Activated CD8-positive, alpha-beta memory T cell treated with anti-CD3 and anti-CD28 coated beads, Interleukin-2, amount 50 U/mL, for 24 hours (primary cell): ENCODE measurements around the gene CERS5.
"Not testable (repeated sequence)": the region's sequence is repeated elsewhere in the genome, so short reads cannot be mapped to it uniquely, and the experiment has no call there.

Experiments
- DNase-seq: peaks from one replicate; pipeline ENCODE4 v3.0.0-alpha.2; 2020; ENCODE audit errors: extremely low read depth

Gene CERS5

DNA sequence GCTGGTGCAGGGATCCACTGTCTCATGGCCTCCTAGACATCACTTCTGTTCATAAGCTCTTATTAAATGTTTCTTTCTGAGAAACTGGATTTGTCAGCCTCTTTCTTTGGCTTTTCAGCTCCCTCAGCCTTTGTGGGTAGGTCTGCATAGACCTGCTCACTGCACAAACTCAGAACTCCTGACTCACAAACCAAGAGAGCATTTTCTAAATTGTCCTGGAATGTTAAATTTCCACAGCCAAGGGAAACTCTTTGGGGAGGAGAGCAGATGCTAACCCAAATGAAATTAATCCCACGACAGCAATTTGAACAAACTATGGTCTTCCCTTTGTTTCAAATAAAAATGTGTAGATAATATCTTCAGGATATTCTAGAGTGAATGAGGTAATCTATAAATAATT is 19.5 kb upstream of the CERS5 start:
- no peak for DNase-seq

DNA sequence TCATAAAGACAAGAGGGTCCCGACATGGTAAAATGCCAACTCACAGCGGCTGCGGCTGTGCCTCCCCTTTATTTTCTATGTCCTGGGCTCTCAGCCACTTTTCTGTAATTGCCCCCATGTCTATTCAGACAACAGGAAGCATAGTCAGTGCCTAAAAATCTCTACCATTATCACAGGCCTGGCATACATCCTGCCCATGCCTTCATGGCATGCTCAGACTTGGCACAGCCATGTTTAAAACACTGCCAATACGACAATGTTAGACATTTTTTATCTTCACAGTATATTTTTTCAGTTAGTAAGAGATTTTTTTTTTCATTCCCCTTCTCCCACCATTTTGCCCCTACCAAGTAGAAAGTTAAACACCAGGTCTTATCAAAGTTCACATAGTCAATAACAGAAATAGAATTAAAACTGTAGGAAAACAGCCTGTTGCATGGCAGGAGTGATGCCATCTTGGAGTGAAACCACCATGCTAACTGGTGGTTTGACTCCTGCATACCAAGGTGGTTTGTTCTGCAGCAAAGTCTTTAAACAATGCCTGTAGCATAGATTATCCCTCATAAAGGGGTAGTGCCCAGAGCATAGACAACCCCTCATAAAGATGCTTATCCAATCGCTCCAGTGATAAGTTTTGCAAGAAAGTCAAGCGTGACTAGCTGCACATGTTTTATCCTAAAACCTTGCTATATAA is 18.9 kb upstream of the CERS5 start:
- DNase-seq: no peak

- DNase-seq: no peak
These were observed 18.2 kb upstream of the CERS5 start for GRCh38 chr12:50185301-50185895.

DNA sequence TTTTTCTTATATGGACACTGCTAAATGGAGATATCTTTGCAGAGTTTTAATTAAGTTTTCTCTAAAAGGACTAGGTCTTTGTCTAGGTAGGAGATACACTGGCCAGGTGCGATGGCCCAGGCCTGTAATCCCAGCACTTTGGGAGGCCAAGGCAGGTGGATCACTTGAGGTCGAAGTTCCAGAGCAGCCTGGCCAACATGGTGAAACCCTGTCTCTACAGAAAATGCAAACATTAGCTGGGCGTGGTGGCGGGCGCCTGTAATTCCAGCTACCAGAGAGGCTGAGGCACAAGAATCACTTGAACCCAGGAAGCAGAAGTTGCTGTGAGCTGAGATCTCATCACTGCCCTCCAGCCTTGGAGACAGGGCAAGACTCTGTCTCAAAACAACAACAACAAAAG is 17.1 kb upstream of the CERS5 start:
- DNase-seq: no peak

GRCh38 chr12:50182461-50182860 is 15.3 kb upstream of the CERS5 start:
- no peak for DNase-seq

GRCh38 chr12:50181691-50182090 is 14.5 kb upstream of the CERS5 start:
- DNase-seq: no peak

GRCh38 chr12:50175716-50176026 is 8.5 kb upstream of the CERS5 start:
- no peak for DNase-seq

GRCh38 chr12:50174971-50175715 is 8.0 kb upstream of the CERS5 start:
- no peak for DNase-seq

DNA sequence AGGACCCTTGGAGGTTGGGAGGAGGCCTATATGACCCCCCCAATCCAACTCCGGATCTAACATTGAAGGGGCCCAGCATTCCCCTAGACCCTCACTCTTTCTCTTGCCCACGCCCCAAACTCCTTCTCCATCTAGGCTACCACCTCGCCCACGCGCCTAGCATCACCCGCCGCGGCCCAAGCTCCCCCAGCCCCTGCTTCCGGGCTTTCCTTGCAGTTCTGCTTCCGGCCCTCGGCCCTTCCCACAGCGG is 445 bp downstream of the CERS5 start:
- DNase-seq: peak; percentile 24

GRCh38 chr12:50164963-50165362 is 2.2 kb downstream of the CERS5 start:
- DNase-seq: no peak

DNA sequence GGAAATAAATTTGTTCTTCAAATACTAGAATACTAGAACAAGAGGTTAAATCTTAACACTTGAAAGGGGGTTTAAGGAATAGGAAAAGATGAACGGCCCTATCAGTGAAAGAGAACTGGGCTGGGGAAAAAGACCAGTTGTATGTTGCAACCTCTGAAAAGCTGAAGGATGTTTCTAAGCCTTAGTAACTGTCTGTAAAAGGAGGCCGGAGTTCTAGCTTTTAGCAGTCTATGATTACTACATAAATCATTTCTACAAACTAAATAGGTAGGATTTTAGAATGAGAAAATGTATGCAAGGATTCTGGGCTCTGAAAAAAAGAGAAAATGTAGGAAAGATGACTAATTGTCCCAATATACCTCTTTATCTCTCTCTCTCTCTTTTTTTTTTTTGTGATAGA is 4.9 kb downstream of the CERS5 start:
- DNase-seq: no peak

- no peak for DNase-seq
These were observed 6.5 kb downstream of the CERS5 start for GRCh38 chr12:50160643-50161042.

DNA sequence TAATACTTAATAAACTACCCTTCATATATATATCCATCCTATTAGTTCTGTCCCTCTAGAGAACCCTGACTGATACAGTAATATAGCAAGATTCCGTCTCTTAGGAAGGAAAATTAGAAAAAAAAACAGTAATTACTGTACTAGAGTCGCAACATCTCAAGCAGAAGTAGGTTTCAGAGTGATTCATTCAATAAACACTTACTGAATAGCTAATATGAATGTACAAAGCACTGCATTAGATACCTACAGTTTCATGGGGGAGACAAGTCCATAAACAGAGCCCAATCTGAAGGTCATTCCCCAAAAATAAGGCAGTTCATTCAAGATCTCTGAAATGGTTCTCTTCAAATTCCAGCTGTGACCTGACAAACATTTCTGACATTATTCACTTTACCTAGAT is 9.9 kb downstream of the CERS5 start:
- DNase-seq: no peak

GRCh38 chr12:50156641-50157040 is 10.5 kb downstream of the CERS5 start:
- no peak for DNase-seq

DNA sequence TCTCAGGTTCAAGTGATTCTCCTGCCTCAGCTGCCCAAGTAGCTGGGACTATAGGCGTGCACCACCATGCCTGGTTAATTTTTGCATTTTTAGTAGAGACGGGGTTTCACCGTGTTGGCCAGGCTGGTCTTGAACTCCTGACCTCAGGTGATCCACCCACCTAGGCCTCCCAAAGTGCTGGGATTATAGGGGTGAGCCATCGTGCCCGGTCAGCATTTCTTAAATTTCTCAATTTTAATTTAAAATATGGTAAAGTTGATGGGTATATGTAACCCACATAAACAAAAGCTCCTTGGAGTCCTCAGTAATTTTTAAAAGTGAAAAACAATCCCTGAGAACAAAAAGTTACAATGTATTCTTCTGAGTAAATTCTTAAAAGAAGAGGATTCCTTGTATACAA is 12.2 kb downstream of the CERS5 start:
- not testable (repeated sequence) for DNase-seq

GRCh38 chr12:50151047-50151687 is 16.0 kb downstream of the CERS5 start:
- DNase-seq: no peak

DNA sequence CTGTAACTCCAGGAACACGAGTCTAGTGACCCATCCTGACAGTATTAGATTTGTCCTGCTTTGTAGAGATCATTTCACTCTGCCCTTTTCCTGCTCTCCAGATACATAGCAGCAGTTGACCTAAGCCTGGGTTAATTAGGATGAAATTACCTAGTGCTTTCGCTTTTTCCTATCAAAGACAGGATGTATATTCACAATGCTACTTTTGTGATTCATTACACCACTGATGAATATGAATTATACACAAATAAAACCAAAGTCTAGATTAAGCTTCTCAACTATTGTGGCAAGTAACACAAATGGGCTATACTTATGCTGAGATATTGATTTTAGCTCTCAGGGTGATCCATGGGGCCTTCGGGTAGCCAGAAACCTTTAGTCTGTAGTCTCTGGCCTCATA is 17.9 kb downstream of the CERS5 start:
- DNase-seq: no peak

GRCh38 chr12:50148011-50148410 is 19.2 kb downstream of the CERS5 start:
- DNase-seq: not testable (repeated sequence)

GRCh38 chr12:50147281-50147680 is 19.9 kb downstream of the CERS5 start:
- DNase-seq: no peak

- no peak for DNase-seq
These were observed 21.7 kb downstream of the CERS5 start for GRCh38 chr12:50145439-50145838.

- DNase-seq: no peak
These were observed 24.2 kb downstream of the CERS5 start for GRCh38 chr12:50142993-50143392.

DNA sequence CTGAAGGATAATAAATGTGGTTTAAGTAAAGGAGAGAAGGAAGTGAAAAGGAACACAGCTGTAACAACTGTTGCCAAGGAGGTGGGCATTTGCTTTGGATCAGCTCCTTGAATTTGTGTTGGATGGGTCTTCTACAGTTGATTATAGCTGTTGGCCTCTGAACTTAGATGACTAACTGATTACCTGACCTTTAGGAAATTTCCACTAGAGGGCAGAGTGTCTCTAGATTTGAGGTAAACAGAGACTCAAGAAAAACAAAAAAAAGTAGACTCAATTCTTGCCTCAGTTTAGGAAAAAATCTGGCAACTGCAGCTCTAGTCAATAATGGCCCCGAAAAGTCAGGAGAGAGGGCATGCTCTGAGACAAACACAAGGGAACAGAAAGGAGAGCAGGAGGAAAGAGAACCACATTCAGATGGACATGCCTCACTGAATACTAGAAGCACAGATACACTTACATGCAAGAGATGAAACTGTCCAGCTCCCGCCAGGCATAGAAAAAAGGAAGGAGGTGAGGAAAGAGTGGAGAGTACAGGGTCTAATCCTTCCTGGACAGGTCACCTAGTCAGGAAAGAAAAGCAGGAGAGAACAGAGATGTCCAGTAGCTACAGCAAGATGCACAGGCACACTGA is 34.5 kb downstream of the CERS5 start:
- no peak for DNase-seq

- DNase-seq: no peak
These were observed 37.9 kb downstream of the CERS5 start for GRCh38 chr12:50129290-50129689.
